ENCODE results near the gene GRIA4. TPM values are rescaled to one million over a fixed set of nuclear protein-coding genes. Genes with fewer than 3 reads are reported as not detected.

The GRIA4 gene
- total and polyA plus RNA-seq, 12 donors, result not detected

- Histone ChIP-seq H3K4me1 (no peaks in the 10 kb centered on the region), H3K4me3 (no peak overlapping the region), H3K27me3 (no peaks in the 10 kb centered on the region), H3K27ac (no peak overlapping the region), H3K36me3 (no peaks in the 10 kb centered on the region), H3K9me3 (no peaks in the 10 kb centered on the region)
- ATAC-seq, result no peak
- DNase-seq, result no peak
- no peak for TF ChIP-seq CTCF (IDR thresholded peaks at IDR 0.05)
- intact Hi-C loops (cut with DNase I), result no loop called here
- whole genome bisulfite sequencing, 2 donors, result 68 to 78% methylated on average over 1 of the region's 1 CpG
These were observed 144.4 kb downstream of the GRIA4 start for GRCh38 chr11:105754260-105754659.

- Histone ChIP-seq H3K27me3 (no peaks in the 10 kb centered on the region), H3K9me3 (no peaks in the 10 kb centered on the region), H3K27ac (no peak overlapping the region), H3K36me3 (no peaks in the 10 kb centered on the region), H3K4me3 (no peak overlapping the region), H3K4me1 (no peaks in the 10 kb centered on the region)
- ATAC-seq, result no peak
- DNase-seq, result no peak
- TF ChIP-seq CTCF (IDR thresholded peaks at IDR 0.05), result no peak
- intact Hi-C loops (cut with DNase I), result no loop called here
- 88 to 91% methylated on average over 1 of the region's 1 CpG for WGBS, 2 donors
These were observed 144.8 kb downstream of the GRIA4 start for GRCh38 chr11:105754716-105755115.

- no peak for ATAC-seq
These were observed 147.2 kb downstream of the GRIA4 start for GRCh38 chr11:105757107-105757506.

GRCh38 chr11:105763594-105763993, 153.7 kb downstream of the GRIA4 start:
- H3K27me3 ChIP-seq, result no peaks in the 10 kb centered on the region
- no peak overlapping the region for H3K27ac ChIP-seq
- H3K4me3 ChIP-seq, result no peak overlapping the region
- H3K9me3 ChIP-seq, result no peaks in the 10 kb centered on the region
- TF ChIP-seq CTCF (IDR thresholded peaks at IDR 0.05), result no peak
- intact Hi-C loops (cut with DNase I), result no loop called here
- no peaks in the 10 kb centered on the region for H3K36me3 ChIP-seq
- no peak for ATAC-seq
- WGBS, 2 donors, result 72 to 82% methylated on average over 2 of the region's 2 CpGs
- H3K4me1 ChIP-seq, result no peaks in the 10 kb centered on the region
- no peak for DNase-seq

More at GRCh38 chr11:105757107-105757506, 147.2 kb downstream of the GRIA4 start:
- H3K27ac ChIP-seq, result no peak overlapping the region
- intact Hi-C loops (cut with DNase I), result no loop called here
- TF ChIP-seq CTCF (IDR thresholded peaks at IDR 0.05), result no peak
- no peaks in the 10 kb centered on the region for H3K9me3 ChIP-seq
- no peak overlapping the region for H3K4me3 ChIP-seq
- 21 to 29% methylated on average over 6 of the region's 6 CpGs for WGBS, 2 donors
- H3K36me3 ChIP-seq, result no peaks in the 10 kb centered on the region
- no peaks in the 10 kb centered on the region for H3K27me3 ChIP-seq
- no peaks in the 10 kb centered on the region for H3K4me1 ChIP-seq
- DNase-seq, result no peak

- Histone ChIP-seq H3K27me3 (no peaks in the 10 kb centered on the region), H3K9me3 (no peaks in the 10 kb centered on the region), H3K27ac (no peak overlapping the region), H3K4me3 (no peak overlapping the region), H3K4me1 (no peaks in the 10 kb centered on the region), H3K36me3 (no peaks in the 10 kb centered on the region)
- ATAC-seq (no peak), DNase-seq (no peak)
- no peak for TF ChIP-seq CTCF (IDR thresholded peaks at IDR 0.05)
- intact Hi-C loops (cut with DNase I), result no loop called here
These were observed 158.1 kb downstream of the GRIA4 start for GRCh38 chr11:105767931-105768330.
